ENCODE results near the gene TPST2. TPM values are rescaled to one million over a fixed set of nuclear protein-coding genes. Genes with fewer than 3 reads are reported as not detected.

Gene TPST2
- total and polyA plus RNA-seq, 2 experiments from 2014 or later, result 35.1 to 58.3 TPM

DNA sequence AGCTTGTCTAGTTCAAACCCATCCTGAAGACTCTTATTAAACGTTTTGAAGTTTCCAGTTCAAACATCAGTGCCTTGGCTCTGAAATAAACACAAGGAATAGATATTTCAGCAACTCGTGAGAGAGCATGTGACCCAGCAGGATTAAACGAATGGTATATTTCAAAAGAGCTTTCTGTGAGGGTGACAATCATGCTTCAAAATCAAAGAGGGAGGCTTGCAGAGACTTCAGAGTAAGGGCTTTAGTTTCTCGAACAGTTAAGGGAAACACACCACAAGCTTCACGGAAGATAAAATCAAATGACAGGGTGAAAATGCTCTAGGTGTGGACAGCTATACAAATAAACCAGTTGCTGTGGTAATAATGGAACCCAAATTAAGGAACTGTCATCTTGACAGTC, 107.8 kb downstream of the TPST2 start:
- H3K4me3 ChIP-seq, result no peak overlapping the region
- no peak overlapping the region for H3K4me2 ChIP-seq (ENCODE audit: unreplicated experiment)
- 60 to 67% methylated on average over 5 of the region's 5 CpGs for WGBS, 2 experiments (ENCODE audit: low coverage in 1 of 2, low lambda C conversion rate in 2 of 2, missing lambda C conversion rate in 2 of 2)
- 0 out of 2 replicates have a peak overlapping the region, but pooled peaks have one; percentile 97 for H3K9ac ChIP-seq
- no peaks in the 10 kb centered on the region for H4K20me1 ChIP-seq (ENCODE audit: insufficient read depth)
- H3K79me2 ChIP-seq (ENCODE audit: insufficient read depth), result peaks cover 69% of the 10 kb centered on the region
- H3K9me3 ChIP-seq (ENCODE audit: low read depth), result no peaks in the 10 kb centered on the region
- no peaks in the 10 kb centered on the region for H3K9me2 ChIP-seq (ENCODE audit: insufficient read depth)
- no peak for DNase-seq
- H3K36me3 ChIP-seq (ENCODE audit: low read depth), result no peaks in the 10 kb centered on the region
- H3K27me3 ChIP-seq (replicated peaks; ENCODE audit: insufficient read depth), result no peaks in the 10 kb centered on the region
- H3K4me1 ChIP-seq (ENCODE audit: insufficient read depth), result peaks cover 20% of the 10 kb centered on the region
- no peaks in the 10 kb centered on the region; the same call in 1 of the 2 replicates for H3F3A ChIP-seq (ENCODE audit: insufficient read depth)
- in situ Hi-C loops (cut with MboI), result no loop called here
- no peak overlapping the region for H3K27ac ChIP-seq
- H2AFZ ChIP-seq, result no peak overlapping the region
- TF ChIP-seq EZH2phosphoT487 (IDR thresholded peaks at IDR 0.05; ENCODE audit: insufficient read depth, low read depth) (no peak), EZH2 (IDR thresholded peaks at IDR 0.05; ENCODE audit: insufficient read depth, poor library complexity, severe bottlenecking) (no peak)

DNA sequence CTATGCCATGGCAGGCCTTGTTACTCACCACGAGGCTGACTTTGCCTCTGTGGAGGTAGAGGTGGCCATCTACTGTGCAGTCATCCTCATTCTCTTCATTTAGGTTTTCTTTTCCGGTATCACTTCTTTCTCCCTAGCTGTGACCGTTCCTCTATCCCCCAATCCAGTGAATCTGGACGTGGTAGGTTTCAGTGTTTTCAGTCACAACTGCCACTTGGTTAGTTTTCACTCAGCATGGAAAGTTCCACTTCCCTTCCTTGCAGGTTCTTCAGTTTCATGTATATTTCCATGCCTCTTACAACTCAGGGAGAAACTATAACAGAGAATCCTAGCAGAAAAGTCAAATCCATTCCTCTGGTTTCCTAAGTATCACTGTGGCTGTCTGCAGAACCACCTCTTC, 108.2 kb downstream of the TPST2 start:
- no peaks in the 10 kb centered on the region for H3K27me3 ChIP-seq (replicated peaks; ENCODE audit: insufficient read depth)
- H3K9me2 ChIP-seq (ENCODE audit: insufficient read depth), result no peaks in the 10 kb centered on the region
- H3K4me3 ChIP-seq, result no peak overlapping the region
- in situ Hi-C loops (cut with MboI), result no loop called here
- 82 to 89% methylated on average over 4 of the region's 4 CpGs for WGBS, 2 experiments (ENCODE audit: low coverage in 1 of 2, low lambda C conversion rate in 2 of 2, missing lambda C conversion rate in 2 of 2)
- no peaks in the 10 kb centered on the region for H3K36me3 ChIP-seq (ENCODE audit: low read depth)
- no peak overlapping the region for H3K4me2 ChIP-seq (ENCODE audit: unreplicated experiment)
- no peak for TF ChIP-seq EZH2phosphoT487 (IDR thresholded peaks at IDR 0.05; ENCODE audit: insufficient read depth, low read depth)
- no peak for TF ChIP-seq EZH2 (IDR thresholded peaks at IDR 0.05; ENCODE audit: insufficient read depth, poor library complexity, severe bottlenecking)
- H3K9ac ChIP-seq, result no peak overlapping the region
- peaks cover 69% of the 10 kb centered on the region for H3K79me2 ChIP-seq (ENCODE audit: insufficient read depth)
- H3F3A ChIP-seq (ENCODE audit: insufficient read depth), result no peaks in the 10 kb centered on the region; the same call in 1 of the 2 replicates
- no peaks in the 10 kb centered on the region for H3K9me3 ChIP-seq (ENCODE audit: low read depth)
- no peak for DNase-seq
- H3K27ac ChIP-seq, result no peak overlapping the region
- peaks cover 20% of the 10 kb centered on the region for H3K4me1 ChIP-seq (ENCODE audit: insufficient read depth)
- H4K20me1 ChIP-seq (ENCODE audit: insufficient read depth), result no peaks in the 10 kb centered on the region
- no peak overlapping the region for H2AFZ ChIP-seq

DNA sequence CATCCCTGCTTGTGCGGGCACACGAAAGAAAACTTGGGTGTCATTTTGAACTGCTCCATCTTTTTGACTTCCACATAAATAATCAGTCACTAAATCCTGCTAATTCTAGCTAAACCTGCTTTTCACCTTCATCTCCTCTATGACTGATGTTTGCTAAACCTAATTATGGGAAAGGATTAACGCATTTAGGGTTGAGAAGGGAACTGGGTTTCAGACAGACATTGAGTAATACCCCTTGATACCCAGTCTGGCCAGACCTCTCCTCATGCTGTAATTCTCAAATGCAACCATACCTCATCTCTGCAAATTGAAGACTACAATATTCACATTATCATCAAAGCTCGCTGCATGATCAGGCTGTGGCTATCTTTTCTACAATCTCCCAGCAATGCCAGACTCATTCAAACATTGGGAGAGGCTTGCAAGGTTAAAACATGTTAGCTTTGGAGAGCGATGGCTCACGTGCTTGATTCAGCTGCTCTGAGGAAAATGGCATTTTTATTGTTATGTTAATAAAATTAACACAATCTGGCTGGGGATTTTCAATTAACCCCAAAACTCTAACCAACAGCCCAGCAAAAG, 108.7 kb downstream of the TPST2 start:
- DNase-seq, result no peak
- H3K9ac ChIP-seq, result no peak overlapping the region
- H3K4me1 ChIP-seq (ENCODE audit: insufficient read depth), result peaks cover 20% of the 10 kb centered on the region
- H3F3A ChIP-seq (ENCODE audit: insufficient read depth), result no peaks in the 10 kb centered on the region; the same call in 1 of the 2 replicates
- no peaks in the 10 kb centered on the region for H3K9me2 ChIP-seq (ENCODE audit: insufficient read depth)
- H3K4me2 ChIP-seq (ENCODE audit: unreplicated experiment), result no peak overlapping the region
- no peak for TF ChIP-seq EZH2phosphoT487 (IDR thresholded peaks at IDR 0.05; ENCODE audit: insufficient read depth, low read depth)
- no peak for TF ChIP-seq EZH2 (IDR thresholded peaks at IDR 0.05; ENCODE audit: insufficient read depth, poor library complexity, severe bottlenecking)
- no peaks in the 10 kb centered on the region for H3K36me3 ChIP-seq (ENCODE audit: low read depth)
- in situ Hi-C loops (cut with MboI), result no loop called here
- H2AFZ ChIP-seq, result no peak overlapping the region
- peaks cover 64% of the 10 kb centered on the region for H3K79me2 ChIP-seq (ENCODE audit: insufficient read depth)
- no peak overlapping the region for H3K4me3 ChIP-seq
- no peaks in the 10 kb centered on the region for H3K27me3 ChIP-seq (replicated peaks; ENCODE audit: insufficient read depth)
- H3K9me3 ChIP-seq (ENCODE audit: low read depth), result no peaks in the 10 kb centered on the region
- H4K20me1 ChIP-seq (ENCODE audit: insufficient read depth), result no peaks in the 10 kb centered on the region
- no peak overlapping the region for H3K27ac ChIP-seq
- 78 to 81% methylated on average over 6 of the region's 6 CpGs for WGBS, 2 experiments (ENCODE audit: low coverage in 1 of 2, low lambda C conversion rate in 2 of 2, missing lambda C conversion rate in 2 of 2)

DNA sequence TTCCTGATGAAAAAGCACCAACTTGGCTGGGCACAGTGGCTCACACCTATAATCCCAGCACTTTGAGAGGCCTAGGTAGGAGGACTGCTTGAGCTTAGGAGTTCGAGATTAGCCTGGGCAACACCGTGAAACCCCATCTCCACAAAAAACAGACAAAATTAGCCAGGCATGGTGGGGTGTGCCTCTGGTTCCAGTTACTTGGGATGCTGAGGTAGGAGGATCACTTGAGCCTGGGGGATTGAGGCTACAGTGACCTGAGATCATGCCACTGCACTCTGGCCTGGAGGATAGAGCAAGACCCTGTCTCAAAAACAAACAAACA, 109.4 kb downstream of the TPST2 start:
- Histone ChIP-seq H4K20me1 (ENCODE audit: insufficient read depth) (no peaks in the 10 kb centered on the region), H3K79me2 (ENCODE audit: insufficient read depth) (peaks cover 58% of the 10 kb centered on the region), H3K4me2 (ENCODE audit: unreplicated experiment) (no peak overlapping the region), H3K9ac (no peak overlapping the region), H3K9me2 (ENCODE audit: insufficient read depth) (no peaks in the 10 kb centered on the region), H3K4me1 (ENCODE audit: insufficient read depth) (peaks cover 20% of the 10 kb centered on the region), H2AFZ (no peak overlapping the region), H3K27me3 (replicated peaks; ENCODE audit: insufficient read depth) (no peaks in the 10 kb centered on the region), H3K27ac (no peak overlapping the region), H3K36me3 (ENCODE audit: low read depth) (no peaks in the 10 kb centered on the region), H3F3A (ENCODE audit: insufficient read depth) (no peaks in the 10 kb centered on the region; the same call in 1 of the 2 replicates), H3K9me3 (ENCODE audit: low read depth) (no peaks in the 10 kb centered on the region), H3K4me3 (no peak overlapping the region)
- no peak for TF ChIP-seq EZH2 (IDR thresholded peaks at IDR 0.05; ENCODE audit: insufficient read depth, poor library complexity, severe bottlenecking)
- no peak for TF ChIP-seq EZH2phosphoT487 (IDR thresholded peaks at IDR 0.05; ENCODE audit: insufficient read depth, low read depth)
- no peak for DNase-seq
- in situ Hi-C loops (cut with MboI), result no loop called here
- WGBS, 2 experiments (ENCODE audit: low coverage in 1 of 2, low lambda C conversion rate in 2 of 2, missing lambda C conversion rate in 2 of 2), result 100% methylated on average over 2 of the region's 2 CpGs

Data from GM23248 (cell line).